Tibial nerve (tissue), 4 donors: Measurements from ENCODE around the gene NSD2. TPM values are rescaled to one million over a fixed set of nuclear protein-coding genes. Genes with fewer than 3 reads are reported as not detected.

ENCODE experiments used
- DNase-seq, 2 donors: peaks; one replicate each; pipeline ENCODE4 v3.0.0-alpha.2; 2019; ENCODE audit warnings: low spot score in 2 of 2
- H3K27ac ChIP-seq, 4 donors: fragments of 200-600 bp; sonication (generic) in 3 of 4; one replicate each; pipeline ENCODE4 v1.5.1; 2017 to 2019; ENCODE audit warnings: mild to moderate bottlenecking in 1 of 4
- H3K27me3 ChIP-seq, 2 donors: fragments of 200-600 bp; sonication (generic) in 1 of 2; one replicate each; pipeline versions ENCODE4 v1.5.1 to v1.6.0; 2017 to 2019
- H3K36me3 ChIP-seq, 3 donors: fragments of 200-600 bp; sonication (generic); one replicate each; pipeline ENCODE4 v1.5.1; 2018 to 2019
- H3K4me1 ChIP-seq, 4 donors: fragments of 200-600 bp; sonication (generic) in 3 of 4; one replicate each; pipeline ENCODE4 v1.5.1; 2017 to 2019
- H3K4me3 ChIP-seq, 4 donors: fragments of 200-600 bp; sonication (generic) in 3 of 4; one replicate each; pipeline ENCODE4 v1.5.1; 2017 to 2019; ENCODE audit warnings: mild to moderate bottlenecking in 1 of 4, moderate library complexity in 1 of 4
- H3K9me3 ChIP-seq, 4 donors: fragments of 200-600 bp; sonication (generic) in 3 of 4; one replicate each; pipeline ENCODE4 v1.5.1; 2017 to 2019
- EP300 ChIP-seq, 2 donors: sonication (generic); formaldehyde crosslinking; IDR thresholded peaks; one replicate each; pipeline ENCODE4 v1.6.1; 2017; ENCODE audit warnings: antibody characterized with exemption in 2 of 2, mild to moderate bottlenecking in 1 of 2
- POLR2A ChIP-seq, 2 donors: fragments of 450-650 bp; IDR thresholded peaks; one replicate each; pipeline ENCODE4 v1.6.1; 2017; ENCODE audit warnings: antibody characterized with exemption in 2 of 2, mild to moderate bottlenecking in 2 of 2, moderate library complexity in 2 of 2
- WGBS, 2 donors: methylation state at CpG; one replicate each; pipeline ENCODE4 v1.1.5; 2018; 5-methylcytosine and 5-hydroxymethylcytosine counted together
- total RNA-seq, 4 donors: library from RNA; depleted of rRNA; stranded (reverse); fragments of >200 nt; gene quantifications; one replicate each; pipeline ENCODE4 v1.1.0, GENCODE V29; 2016
- TF ChIP-seq, protein P1 (sequence below), 5 experiments: fragments of 200-600 bp in 3 of 5; fragments of 450-650 bp in 2 of 5; sonication (generic) in 3 of 5; IDR thresholded peaks; one replicate each; pipeline ENCODE4 v1.5.1; 2016 to 2019; ENCODE audit warnings: antibody characterized with exemption in 5 of 5, mild to moderate bottlenecking in 3 of 5, moderate library complexity in 2 of 5

Gene NSD2
- total RNA-seq, 4 donors from 2014 or later: 27.2 to 45.6 (median 32.2) TPM

DNA sequence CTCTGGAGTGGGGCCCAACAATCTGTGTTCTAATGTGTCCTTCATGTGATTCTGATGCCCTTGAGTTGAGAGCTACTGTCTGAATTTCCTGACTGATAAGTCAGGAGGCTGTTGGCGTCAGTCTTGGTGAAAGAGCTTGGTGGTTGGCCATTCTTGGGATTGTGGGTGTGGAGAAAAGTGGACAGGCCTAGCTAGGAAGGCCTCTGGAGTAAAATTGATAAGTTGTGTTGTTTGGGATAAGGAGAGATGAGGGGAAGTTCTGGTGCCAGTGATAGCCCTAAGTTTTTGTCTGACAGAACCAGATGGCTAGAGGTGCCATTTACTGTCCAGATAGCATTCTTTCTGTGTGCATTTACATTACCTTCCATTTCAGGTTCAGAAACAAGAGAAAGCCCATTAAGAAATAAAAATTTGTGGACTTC lies 11.7 kb downstream of the NSD2 start:
- Histone ChIP-seq H3K36me3 (no peaks in the 10 kb centered on the region), H3K9me3 (no peaks in the 10 kb centered on the region), H3K27me3 (no peaks in the 10 kb centered on the region), H3K4me3 (no peak overlapping the region), H3K27ac (no peak overlapping the region), H3K4me1 (no peaks in the 10 kb centered on the region)
- TF ChIP-seq EP300 (IDR thresholded peaks at IDR 0.05) (no peak), POLR2A (IDR thresholded peaks at IDR 0.05) (no peak)
- TF ChIP-seq, protein P1, sequence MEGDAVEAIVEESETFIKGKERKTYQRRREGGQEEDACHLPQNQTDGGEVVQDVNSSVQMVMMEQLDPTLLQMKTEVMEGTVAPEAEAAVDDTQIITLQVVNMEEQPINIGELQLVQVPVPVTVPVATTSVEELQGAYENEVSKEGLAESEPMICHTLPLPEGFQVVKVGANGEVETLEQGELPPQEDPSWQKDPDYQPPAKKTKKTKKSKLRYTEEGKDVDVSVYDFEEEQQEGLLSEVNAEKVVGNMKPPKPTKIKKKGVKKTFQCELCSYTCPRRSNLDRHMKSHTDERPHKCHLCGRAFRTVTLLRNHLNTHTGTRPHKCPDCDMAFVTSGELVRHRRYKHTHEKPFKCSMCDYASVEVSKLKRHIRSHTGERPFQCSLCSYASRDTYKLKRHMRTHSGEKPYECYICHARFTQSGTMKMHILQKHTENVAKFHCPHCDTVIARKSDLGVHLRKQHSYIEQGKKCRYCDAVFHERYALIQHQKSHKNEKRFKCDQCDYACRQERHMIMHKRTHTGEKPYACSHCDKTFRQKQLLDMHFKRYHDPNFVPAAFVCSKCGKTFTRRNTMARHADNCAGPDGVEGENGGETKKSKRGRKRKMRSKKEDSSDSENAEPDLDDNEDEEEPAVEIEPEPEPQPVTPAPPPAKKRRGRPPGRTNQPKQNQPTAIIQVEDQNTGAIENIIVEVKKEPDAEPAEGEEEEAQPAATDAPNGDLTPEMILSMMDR (IDR thresholded peaks at IDR 0.05): no peak
- WGBS, 2 donors: 96 to 100% methylated on average over 1 of the region's 1 CpG
- no peak for DNase-seq

GRCh38 chr4:1883583-1883982 lies 12.4 kb downstream of the NSD2 start:
- Histone ChIP-seq H3K36me3 (no peaks in the 10 kb centered on the region), H3K4me3 (no peak overlapping the region), H3K9me3 (no peaks in the 10 kb centered on the region), H3K4me1 (no peaks in the 10 kb centered on the region), H3K27me3 (no peaks in the 10 kb centered on the region), H3K27ac (no peak overlapping the region)
- WGBS, 2 donors: 77 to 81% methylated on average over 8 of the region's 8 CpGs
- DNase-seq: no peak
- TF ChIP-seq POLR2A (IDR thresholded peaks at IDR 0.05): no peak
- no peak for TF ChIP-seq EP300 (IDR thresholded peaks at IDR 0.05)
- TF ChIP-seq, protein P1 (IDR thresholded peaks at IDR 0.05): no peak

DNA sequence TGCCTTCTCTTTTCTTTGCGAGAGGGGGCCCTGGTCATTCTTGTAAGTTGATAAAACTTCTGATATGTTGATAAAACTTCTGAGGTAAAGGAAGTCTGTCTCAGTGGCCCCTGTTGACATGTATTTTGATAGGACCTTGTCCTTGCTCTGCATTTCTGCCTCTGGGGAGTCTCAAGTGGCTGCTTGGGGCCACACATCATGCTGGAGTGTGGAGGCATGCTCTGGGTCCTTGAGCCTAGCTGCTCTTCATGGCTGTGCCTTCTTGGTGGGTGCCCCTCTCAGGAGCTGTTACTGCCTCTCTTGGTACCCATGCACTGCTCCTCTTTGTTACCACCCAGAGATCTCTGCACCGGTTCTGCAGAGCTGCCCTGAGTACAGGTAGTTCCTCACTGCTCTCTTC lies 14.2 kb downstream of the NSD2 start:
- DNase-seq: no peak
- H3K9me3 ChIP-seq: no peaks in the 10 kb centered on the region
- WGBS, 2 donors: 79 to 96% methylated on average over 2 of the region's 2 CpGs
- no peaks in the 10 kb centered on the region for H3K4me1 ChIP-seq
- no peak overlapping the region for H3K27ac ChIP-seq
- no peak for TF ChIP-seq POLR2A (IDR thresholded peaks at IDR 0.05)
- TF ChIP-seq EP300 (IDR thresholded peaks at IDR 0.05): no peak
- TF ChIP-seq, protein P1 (IDR thresholded peaks at IDR 0.05): no peak
- no peak overlapping the region for H3K4me3 ChIP-seq
- H3K27me3 ChIP-seq: no peaks in the 10 kb centered on the region
- H3K36me3 ChIP-seq: no peaks in the 10 kb centered on the region

DNA sequence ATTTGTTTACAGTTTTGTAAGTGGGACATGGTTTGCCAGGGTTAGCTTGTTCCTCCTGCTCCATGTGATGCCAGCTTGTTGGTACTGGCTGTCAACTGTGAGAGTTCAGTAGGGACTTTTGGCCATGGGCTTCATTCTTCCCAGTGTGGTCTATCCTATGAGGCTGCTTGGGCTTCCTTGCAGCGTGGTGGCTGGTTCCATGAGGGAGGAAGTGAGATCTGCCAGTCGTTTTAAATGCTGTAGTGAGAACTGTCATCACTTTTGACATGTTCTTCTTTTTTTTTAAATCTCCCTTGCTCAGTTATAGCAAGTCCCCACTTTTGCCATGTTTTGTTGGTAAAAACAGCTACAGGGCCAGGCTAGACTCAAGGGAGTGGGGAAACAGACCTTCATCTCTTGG lies 15.9 kb downstream of the NSD2 start:
- TF ChIP-seq EP300 (IDR thresholded peaks at IDR 0.05) (no peak), POLR2A (IDR thresholded peaks at IDR 0.05) (no peak)
- TF ChIP-seq, protein P1 (IDR thresholded peaks at IDR 0.05): no peak
- H3K4me1 ChIP-seq: no peaks in the 10 kb centered on the region
- H3K4me3 ChIP-seq: no peak overlapping the region
- no peak overlapping the region for H3K27ac ChIP-seq
- no peaks in the 10 kb centered on the region for H3K36me3 ChIP-seq
- no peak for DNase-seq
- 52 to 58% methylated on average over 2 of the region's 2 CpGs for WGBS, 2 donors
- no peaks in the 10 kb centered on the region for H3K9me3 ChIP-seq
- H3K27me3 ChIP-seq: no peaks in the 10 kb centered on the region

- DNase-seq: no peak
- Histone ChIP-seq H3K4me1 (no peaks in the 10 kb centered on the region), H3K36me3 (no peaks in the 10 kb centered on the region), H3K27me3 (no peaks in the 10 kb centered on the region), H3K9me3 (no peaks in the 10 kb centered on the region), H3K4me3 (no peak overlapping the region), H3K27ac (no peak overlapping the region)
- 92 to 94% methylated on average over 11 of the region's 11 CpGs for WGBS, 2 donors
- TF ChIP-seq EP300 (IDR thresholded peaks at IDR 0.05): no peak
- no peak for TF ChIP-seq POLR2A (IDR thresholded peaks at IDR 0.05)
- TF ChIP-seq, protein P1 (IDR thresholded peaks at IDR 0.05): no peak
These were observed 19.9 kb downstream of the NSD2 start for GRCh38 chr4:1890979-1891570.
